ENCODE measurements around the gene RHOB.
"Not testable (repeated sequence)": the region's sequence is repeated elsewhere in the genome, so short reads cannot be mapped to it uniquely, and the experiment has no call there.

Gene RHOB

DNA sequence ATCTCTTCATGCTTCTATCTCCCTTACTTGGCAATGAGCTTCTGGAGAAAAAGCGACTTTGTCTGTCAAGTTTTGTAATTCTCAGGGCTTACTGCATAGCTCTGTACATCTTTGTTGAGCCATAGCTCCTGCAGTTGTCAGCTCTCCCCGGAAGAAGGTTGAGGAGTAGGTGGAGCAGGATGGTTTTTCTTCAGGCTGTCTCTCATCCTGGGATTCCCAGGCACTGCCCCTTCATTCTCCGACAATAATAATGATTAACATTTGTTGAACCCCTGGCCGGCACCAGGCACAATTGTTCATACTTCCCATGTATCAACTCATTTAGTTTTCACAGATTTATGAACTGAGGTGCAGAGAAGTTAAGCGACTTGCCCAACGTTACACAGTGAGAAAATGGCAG, 23.5 kb upstream of the RHOB start:
- DNase-seq = no peak

DNA sequence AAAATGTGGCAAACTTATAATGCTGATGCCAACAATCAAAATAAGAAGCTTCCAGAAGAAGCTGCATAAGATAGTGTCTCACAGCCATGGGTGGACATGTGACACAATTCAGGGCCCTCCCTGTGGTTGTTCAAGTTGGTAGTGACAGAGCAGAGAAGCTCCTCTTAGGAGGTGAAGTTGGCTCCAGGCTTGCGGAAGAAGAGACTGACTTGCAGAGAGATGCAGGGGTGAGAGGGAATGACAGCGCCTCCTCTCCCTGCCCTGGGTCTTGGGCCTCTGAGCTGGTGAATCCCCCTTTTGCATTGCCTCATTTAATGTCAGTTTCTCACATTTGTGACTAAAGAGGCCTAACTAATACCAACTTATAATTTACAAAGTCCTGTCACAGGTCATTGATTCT, 23.0 kb upstream of the RHOB start:
- no peak for DNase-seq

DNA sequence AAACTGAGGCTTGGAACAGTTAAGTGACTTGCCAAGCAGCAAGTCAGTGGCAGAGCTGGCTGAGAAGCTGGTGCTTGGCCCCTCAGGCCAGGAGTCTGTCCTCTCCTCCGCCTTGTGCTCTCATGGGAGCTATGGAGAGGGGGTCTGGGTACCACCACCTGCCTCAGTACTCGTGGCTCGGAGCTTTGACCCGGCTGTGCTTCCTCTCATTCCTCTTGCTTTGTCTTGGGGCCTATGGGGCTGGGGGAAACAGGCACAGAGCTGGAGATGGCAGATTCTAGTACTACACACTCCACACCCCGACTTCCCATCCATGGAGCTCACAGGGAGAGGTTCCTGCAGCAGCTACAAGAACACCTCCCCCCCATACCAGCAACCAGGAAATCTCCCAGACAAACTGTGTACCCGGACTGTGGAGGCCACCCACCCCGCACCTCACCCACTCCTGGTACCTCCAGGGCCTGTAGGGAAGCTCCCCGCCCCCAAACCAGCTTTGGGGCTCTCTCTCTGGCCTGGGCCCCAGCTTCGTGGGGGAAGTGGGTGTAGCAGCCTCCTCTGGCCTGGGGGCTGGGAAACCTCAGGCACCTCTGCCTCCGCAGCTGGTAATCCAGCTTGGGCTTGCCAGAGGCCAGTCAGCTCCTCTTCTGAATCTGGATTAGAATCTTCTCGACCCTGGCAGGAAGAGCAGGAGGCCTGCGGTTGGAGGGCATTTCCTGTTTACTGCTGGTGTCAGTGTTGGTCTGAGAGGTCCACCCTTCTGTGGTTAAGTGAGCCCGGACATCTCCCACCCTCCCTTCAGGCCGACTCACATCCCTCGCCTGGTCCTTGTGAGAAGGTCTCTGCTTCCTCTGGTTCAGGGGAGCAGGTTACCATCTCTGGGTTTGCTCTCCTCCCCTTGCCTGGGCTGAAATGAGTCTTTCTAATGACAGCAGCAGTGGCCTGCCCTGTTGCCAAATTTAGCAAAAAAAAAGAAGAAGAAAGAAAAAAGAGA, 22.3 kb upstream of the RHOB start:
- DNase-seq = peak; percentile 50

DNA sequence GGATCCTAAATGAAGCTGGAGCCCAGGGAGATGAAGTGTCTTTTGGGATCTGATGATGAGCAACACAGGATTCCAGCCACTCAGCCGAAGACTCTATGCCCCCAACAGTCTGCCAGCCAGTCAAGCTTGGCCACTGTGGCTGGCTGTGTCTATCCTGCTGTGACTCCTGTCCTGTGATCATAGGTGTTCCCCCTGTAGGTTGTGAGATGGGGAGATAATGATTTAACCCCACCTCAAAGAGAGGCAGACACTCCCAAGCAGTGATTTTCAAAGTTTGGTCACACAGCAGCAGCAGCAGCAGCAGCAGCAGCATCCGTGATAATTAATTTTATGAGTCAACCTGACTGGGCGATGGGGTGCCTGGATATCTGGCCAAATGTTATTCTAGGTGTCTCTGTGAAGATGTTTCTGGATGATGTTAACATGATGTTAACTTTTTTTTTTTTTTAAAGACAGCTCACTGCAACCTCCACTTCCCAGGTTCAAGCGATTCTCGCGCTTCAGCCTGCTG, 21.4 kb upstream of the RHOB start:
- DNase-seq = peak; percentile 45

DNA sequence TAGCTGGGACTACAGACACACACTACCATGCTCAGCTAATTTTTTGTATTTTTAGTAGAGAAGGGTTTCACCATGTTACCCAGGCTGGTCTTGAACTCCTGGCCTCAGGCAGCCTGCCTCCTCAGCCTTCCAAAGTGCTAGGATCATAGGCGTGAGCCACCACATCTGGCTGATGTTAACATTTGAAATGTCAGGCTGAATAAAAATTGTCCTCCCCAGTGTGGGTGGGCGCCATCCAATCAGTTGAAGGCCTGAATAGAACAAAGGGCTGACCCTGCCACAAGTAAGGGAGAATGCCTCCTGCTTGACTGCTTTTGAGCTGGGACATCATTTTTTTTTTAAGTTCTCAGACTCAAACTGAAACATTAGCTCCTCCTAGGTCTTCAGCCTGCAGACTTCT, 21.0 kb upstream of the RHOB start:
- no peak for DNase-seq

DNA sequence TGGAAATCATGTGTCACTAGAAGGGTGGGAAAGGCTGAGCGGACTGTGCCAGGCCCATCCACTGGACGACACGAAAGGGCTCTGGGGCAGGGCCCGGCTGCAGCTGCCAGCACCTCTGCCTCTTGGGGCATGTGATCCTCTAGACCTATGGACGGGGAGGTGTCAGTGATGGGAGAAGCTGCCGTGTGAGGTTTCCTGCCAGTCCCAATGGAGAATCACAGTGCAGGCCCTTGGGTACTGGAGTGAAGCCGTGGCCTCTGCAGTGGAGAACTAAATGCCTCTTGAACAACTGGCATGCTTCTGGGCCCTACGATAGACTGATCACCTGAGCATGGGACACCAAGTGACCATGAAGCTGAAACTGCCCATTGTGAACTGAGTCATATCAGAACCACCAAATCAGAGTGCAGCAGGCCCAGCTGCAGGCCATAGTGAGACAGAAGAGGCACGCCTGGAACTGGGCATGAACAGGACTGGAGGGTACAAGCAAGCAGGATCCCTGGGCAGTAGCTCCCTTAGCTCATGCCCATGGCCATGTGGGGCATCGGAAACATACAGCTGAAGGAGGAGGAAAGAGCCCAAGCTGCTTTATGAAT, 18.8 kb upstream of the RHOB start:
- DNase-seq = no peak

DNA sequence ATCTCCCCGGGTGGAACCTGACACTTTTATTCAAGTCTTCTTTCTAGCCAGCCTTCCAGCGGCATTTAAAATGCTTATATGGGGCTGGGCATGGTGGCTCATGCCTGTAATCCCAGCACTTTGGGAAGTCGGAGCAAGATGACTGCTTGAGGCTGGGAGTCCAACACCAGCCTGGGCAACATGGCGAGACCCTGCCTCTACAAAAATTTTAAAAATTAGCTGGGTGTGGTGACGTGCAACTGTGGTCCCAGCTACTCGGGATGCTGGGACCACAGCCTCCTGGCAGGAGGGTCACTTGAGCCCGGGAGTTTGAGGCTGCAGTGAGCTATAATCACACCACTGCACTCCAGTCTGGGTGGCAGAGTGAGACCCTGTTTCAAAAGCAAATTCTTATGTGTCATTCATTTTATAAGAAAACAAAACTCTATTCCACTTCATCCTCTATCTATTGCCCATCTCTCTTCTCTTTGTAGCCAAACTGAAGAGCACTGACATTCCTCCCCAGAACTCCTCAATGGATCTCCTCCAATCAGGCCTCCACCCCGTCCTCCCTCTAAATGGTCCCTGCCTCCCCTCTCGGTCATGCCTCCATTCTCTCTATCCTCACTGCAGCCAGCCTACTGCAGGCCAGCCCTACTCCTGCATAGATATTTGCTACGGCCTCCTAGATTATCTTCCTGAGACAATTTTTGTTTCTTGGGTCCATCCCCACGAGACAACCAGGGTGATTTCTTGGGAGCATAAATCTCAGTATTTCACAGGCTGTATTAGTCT, 18.0 kb upstream of the RHOB start:
- DNase-seq = no peak

DNA sequence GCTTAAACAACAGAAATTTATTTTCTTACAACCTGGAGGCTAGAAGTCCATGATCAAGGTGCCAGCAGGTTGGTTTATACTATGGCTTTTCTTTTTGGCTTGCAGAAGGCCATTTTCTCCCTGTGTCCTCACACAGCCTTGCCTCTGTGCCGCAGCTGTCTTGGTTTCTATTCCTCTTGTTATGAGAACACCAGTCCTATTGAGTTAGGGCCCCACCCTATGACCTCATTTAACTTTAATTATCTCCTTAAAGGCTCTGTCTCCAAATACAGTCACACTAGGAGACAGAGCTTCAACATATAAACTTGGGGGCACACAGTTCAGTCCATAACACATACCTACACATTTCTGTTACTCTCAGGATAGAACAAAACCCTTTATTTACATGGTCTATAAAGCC, 17.3 kb upstream of the RHOB start:
- DNase-seq = no peak

DNA sequence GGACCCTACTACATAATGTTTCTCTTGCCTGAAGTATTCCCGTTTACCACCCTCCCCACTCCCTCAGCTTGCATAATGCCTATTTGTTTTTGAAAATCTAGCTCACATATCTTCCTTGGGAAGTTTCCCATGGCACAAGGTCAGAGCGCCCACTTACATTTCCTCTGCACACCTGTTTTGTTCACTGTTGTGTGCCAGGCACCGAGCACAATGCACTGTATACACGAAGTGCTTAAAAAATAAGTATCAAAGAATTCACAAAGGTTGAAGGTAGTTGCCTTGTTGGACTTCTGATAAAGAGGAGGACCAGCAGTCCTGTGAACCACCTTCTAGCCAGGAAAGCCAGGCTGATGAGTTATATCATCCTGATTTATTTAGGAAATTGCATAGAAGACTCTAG, 16.8 kb upstream of the RHOB start:
- DNase-seq = no peak

DNA sequence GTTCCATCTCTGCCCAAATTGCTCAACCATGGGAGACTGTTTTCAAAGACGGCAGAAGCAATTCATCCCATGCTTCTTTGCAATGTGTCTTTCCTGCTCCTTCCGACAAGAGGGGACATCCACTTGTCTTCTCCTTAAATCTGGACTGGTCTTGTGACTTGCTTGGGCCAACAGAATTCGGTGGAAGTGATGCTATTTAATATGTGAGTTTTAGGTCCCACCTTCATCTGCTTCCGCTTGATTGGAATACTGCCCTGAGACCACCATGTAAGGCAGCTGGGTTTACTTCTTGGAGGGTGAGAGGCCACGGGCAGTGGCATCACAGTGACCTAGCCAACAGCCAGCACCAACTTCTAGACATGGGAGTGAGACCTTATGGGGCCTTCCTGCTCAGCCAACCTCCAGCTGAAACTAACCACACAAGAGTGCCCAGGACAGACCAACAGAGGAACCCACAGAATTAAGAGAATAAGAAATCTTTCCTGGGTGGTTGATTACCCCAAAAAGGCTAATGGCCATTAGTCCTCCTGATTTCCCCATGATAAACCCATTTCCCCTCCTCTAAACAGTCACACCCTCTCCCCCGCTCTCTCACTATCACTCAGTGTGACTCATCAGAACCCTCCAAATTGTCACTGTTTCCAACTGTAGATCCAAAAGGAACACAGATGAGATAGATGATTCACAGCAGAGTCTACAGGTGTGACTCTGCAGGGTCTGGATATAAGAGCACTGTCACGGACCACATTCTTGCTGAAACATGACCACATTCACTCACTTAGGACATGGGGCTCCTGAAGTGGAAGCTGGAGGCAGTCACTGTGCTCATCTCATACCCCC, 16.2 kb upstream of the RHOB start:
- no peak for DNase-seq

DNA sequence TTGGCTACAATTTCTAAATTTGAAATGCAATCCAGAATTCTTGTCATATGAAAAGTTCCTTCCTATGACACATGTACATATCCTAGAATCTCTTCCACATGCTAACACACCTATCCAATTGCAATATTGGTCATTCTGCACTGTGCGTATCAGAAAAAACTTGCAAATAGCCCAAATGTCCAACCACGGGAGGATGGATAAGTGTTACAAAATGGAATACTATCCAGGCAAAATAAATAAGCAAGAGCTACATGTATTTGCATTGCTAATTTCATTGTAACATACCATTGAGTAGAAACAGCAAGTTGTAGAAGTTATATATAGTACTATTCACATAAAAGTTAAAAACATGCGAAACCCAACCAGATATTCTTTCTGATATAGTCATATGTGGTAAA, 15.6 kb upstream of the RHOB start:
- DNase-seq = no peak

DNA sequence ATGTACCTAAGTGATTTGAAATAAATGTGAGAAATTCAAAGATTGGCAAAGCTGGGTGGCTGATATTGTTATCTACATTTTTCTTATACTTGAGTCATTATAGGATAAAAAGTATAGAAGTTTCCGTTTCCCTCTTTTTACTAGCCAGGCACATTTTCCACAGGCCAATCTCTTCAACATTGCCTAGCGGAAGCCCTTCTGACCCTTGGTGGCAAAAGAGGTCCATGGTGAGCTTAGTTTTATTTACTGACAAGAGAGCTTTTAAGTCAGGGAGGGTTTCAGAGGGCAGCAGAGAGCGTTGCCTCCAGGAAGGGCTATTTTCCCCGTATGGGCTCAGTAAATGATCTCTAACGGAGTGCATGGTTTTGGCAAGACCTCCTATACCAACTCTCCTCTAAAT, 15.1 kb upstream of the RHOB start:
- DNase-seq = no peak

DNA sequence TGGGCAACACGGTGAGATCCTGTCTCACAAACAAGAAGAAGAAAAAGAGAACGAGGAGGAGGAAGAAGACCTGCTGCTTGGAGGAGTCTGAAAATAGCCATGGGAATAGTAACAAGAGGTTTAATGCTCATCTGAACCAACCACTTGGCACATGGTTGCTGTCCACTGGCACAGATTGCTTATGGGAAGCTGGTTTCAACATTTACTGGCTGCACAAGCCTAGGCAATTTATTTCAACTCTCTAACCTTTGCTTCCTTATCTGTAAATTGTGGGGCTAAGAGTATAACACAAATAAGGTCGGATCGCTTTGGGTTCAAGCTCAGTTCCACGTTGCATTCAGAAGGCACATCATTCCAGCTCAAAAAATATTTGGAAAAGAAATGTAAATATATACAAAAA, 14.2 kb upstream of the RHOB start:
- DNase-seq = no peak

DNA sequence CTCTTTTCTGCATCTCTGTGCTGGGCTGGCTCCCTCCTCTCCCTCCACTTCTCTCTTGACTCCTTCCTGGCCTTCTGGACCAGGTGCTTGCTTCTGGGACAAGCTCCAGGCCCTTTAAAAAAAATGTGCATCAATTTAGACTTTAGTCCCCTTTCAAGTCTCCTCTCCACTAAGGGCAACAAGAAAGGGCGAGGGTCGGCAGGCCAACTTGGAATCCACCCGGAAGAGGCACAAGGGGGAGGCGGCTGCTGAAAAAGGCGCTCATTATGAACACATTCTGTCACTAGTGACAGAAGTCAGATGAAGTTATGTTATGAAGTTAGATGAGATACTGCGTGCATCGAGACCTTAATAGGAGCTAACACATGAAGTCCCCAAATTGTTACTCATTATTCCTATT, 13.6 kb upstream of the RHOB start:
- DNase-seq = no peak

DNA sequence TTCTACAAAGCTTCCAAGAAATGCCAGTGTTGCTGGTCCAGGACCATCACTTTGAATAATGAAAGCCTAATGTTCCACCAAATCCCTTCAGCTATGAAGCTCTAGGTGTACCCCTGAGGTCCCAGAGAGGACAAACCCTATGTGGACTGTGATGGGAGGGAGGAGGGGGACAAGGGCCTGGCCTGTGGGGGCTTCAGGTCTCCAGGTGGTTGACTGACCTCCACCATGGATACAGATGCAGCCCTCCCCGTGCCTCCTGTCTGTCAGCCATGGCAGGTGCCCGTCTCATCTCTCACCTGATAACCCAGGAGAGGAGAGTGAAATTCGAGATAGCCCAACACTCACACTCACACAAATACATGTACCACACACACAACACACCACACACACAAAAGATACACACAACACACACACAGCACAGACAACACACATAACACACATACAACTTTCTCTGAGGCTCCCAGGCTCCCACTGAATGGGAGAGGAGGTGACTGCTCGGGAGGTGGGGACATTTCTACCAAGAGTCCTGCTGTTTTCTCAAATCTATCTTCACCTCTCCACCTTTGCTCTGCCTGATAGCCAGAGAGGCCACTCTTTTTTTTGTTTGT, 12.8 kb upstream of the RHOB start:
- no peak for DNase-seq

DNA sequence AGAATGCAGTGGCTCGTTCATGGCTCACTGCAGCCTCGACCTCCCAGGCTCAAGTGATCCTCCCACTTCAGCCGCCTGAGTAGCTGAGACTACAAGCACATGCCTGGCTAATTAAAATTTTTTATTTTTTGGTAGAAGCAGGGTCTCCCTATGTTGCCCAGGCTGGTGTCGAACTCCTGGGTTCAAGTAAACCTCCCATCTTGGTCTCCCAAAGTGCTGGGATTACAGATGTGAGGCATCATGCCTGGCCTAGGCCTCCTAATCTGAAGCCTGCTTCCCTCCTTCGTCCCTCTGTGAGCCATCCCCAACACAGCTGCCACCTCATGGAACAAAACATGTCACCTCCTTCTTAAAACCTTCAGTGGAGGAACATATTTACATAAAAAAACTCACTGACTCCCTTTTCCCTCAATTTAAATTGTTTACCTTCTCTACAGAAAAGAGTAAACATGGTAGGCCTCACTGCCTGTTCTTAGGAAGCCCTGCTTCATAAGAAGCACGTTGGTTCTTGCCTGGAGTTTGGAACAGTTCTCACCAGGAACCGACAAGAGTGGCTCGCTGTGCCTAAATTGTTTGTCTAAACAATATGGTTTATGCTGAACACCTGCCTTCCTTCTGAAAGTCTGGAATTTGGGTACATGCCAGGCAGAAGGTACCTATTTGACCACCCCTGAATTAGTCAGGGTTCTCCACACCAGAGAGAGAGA, 12.1 kb upstream of the RHOB start:
- no peak for DNase-seq

DNA sequence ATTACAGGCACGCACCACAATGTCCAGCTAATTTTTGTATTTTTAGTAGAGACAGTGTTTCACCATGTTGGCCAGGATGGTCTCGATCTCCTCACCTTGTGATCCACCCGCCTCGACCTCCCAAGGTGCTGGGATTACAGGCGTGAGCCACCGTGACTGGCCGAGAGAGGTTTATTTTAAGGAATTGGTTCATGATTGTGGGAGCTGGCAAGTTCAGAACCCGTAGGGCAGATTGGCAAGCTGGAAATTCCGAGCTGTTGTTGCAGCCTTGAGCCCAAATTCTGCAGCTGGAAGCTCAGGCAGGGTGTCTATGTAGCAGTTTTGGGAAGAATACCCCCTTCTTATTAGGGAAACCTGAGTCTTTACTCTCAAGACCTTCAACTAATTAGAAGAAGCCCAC, 11.4 kb upstream of the RHOB start:
- not testable (repeated sequence) for DNase-seq

DNA sequence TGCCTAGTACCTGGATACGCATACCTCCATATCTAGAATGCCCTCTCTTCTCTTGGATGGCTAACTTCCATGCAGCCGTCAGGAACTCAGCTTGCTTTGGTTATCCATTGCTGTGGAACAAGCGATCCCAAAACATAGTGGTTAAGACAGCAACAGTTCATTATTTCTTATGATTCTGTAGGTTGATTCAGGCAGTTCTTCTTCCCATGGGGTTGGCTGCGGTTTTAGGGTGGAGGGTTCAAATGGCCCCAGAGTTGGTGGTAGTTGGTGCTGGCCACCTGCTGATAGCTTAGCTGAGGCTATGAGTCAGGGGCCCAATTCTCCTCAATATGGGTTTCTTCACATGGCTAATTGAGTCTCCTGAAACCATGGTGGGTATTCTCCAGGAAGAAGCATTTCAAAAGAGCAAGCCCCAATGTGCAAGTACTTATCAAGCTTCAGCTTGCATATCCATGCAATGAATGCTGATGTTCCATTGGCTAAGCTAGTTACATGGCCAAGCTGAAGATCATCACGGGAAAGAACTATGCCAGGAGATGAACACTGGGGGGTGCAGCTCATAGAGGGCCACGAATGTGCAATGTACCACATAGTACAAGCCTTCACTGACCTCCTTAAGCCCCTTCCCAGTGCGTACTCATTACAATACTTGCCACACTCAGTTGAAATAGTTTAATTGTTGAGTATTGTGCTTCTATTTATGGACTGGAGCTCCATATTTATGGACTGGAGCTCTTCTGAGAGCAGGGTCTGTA, 10.0 kb upstream of the RHOB start:
- no peak for DNase-seq

DNA sequence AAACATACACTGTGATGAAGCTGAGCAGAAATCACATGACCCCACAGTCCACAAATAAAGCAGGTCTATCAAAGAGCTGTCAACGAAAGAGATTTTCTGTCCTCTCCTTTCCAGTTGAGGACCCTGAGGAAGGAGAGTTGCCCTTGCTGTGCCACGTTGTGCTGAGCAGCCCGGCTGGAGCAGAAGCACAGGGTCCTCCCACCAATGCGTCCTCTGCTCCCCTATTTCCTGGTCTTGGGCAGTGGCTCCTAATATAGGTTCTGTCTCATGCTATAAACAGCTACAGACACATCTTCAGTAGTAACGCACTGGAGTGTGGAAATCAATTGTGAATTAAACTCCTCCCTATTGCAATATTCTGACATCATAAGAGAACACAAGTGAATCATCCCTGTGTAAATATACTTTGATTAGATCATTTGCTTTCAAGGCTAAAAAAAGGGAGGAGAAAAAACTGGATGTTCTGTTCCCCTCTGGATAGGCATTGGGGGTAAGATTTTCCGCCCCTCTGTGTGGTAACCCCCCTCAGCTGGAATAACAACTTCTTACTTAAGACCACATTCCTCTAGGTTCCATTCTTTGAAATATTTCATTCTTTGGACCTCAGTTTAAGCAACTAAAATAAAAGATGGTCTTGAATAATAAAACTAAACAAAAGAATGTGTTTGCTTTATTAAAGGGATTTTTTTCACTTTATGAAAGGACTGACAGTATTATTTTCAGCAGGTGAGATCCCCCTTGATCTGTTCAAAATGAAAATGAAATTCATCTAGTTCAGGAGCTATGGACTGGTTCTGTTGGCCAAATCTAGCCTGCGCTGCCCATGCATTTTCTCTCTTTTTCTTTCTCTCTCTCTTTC, 8.3 kb upstream of the RHOB start:
- peak; percentile 60 for DNase-seq

DNA sequence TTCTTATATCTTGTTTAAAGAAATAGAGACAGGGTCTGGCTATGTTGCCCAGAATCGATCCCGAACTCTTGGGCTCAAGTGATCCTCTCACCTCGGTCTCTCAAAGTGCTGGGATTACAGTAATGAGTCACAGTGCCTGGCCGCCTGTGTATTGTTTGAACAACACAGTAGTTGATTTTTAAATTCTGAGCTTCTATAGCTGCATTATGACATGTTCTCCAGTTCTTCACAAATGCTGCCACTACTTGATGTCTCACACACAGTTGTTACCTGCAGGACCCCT, 7.7 kb upstream of the RHOB start:
- no peak for DNase-seq

Measured in fibroblast of upper back skin (primary cell).